HG03469 (cell line): Measurements from ENCODE around the gene CASP1.
"Not testable (repeated sequence)": the region's sequence is repeated elsewhere in the genome, so short reads cannot be mapped to it uniquely, and the experiment has no call there.

Source experiments
- ATAC-seq: cut with Tn5 transposase; IDR thresholded peaks from one replicate; pipeline ENCODE4 v1.9.1; 2021; ENCODE audit warnings: mild to moderate bottlenecking, moderate library complexity, moderate number of reproducible peaks; ENCODE audit not compliant: unreplicated experiment

CASP1 gene

DNA sequence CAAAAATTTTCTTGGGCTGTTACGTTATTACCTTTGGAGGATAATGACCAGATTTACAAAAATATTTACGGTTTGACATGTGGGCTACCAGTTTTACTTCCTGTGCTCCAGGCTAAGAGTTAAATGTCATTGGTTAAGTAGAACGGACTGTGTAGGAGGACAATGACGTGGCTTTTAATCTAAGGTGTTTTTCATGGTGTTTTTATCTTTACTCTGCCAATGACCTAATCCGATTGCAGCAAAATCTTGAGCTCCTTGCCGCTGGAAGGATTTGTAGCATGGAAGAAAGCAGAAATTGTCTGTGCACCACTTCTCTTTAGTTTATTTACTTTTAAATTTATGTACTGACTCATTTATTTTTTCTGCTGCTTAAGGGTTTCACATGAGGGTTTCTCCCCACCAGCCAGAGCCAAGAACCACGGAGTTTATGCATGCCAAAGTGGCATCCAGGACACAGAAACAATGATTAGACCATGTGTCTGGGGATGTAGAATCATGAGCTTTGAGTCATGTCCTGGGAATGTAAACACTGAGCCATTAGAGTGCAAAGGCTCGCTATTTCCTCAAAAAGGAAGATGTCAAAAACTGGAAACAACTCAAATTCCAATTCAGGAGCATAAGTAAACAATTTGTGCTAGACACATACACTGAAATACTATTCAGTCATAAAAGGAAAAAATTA lies 12.1 kb upstream of the CASP1 start:
- ATAC-seq = no peak

DNA sequence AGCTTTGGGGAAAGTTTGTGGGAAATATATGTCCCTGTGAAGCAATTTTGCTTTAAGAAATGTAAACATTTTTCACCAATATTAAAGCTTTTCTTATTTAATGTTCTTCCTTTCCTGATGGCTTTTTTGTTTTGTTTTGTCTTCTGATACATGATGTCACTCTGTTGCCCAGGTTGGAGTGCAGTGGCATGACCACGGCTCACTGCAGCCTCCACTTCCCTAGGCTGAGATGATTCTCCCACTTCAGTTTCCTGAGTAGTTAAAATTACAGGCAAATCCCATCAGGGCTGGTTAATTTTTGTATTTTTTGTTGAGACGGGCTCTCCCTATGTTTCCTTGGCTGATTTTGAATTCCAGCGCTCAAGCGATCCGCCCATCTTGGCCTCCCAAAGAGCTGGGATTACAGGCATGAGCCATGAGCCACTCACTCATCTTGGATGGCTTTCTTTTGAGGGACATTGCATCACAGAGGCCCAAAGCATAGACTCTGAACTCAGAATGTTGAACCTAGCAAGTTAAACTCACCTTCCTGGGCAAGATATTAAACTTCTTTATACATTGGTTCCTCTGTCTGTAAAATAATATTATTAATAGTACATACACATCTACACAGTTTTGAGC lies 10.8 kb upstream of the CASP1 start:
- no peak for ATAC-seq

DNA sequence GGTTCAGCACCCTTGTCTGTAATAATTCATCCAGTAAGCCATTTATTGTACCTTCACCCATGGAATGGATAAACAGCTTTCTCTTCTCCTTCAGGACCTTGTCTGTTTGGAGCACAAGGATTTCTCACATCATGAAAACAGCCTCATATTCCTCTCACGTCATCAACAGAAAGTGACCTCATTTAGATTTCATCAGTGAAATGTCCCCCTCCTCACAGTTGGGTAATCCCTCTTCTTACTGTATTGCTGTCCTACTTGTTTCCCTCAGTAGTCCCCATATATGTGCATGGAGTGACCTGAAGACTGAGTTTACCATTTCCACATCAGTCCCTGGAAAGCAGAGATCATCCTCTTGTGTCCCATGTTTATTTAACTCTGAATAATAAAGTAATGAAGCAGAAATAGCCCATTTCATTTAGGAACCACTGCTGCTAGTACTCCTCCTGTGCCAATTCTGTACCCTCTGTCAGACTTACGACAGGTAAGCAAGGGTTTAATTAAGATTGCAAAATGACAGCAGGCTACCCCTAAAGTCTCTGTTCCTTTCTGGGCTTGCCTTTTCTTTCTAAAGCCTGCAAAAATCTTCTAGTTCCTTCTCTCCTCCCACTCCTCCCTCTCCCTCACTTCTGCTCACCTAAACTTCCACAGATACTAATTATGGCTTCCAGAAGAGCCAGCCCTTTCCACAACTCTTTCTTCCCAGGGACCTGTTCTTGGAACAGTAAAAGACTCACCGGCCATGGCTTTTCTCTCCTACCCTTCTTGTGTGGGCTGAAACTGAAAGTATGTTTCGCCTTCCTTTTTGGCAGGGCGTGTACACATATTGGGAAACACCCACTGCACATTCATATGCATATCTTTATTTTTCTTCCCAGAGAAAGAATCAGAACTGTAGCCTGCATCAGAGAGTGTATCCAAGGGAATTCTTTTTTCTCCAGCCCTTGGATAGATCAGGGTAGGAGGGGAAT lies 9.9 kb upstream of the CASP1 start, which contains the start of gene CARD16:
TSS of gene CARD16 (minus strand) at position 779 of the 968 bp plus-strand sequence. CDS start at position 741, 38 bp downstream.
- ATAC-seq = peak; percentile 98

DNA sequence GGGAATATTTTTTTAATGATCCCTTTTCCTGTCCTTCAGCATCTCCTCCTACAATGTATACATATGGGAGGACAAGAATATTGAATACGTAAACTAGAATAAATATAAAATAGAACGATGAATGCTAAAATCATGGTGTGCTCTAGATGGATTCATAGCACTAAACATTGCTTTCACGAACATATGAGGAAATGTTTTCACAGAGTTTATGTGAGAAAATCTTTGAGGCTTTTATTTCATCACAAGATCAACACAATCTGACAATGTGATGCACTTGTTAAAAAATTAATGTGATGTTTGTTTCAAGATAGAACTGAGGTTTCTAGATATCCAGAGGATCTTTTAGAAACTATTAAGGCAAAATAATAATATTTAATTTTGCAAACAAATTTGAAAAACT lies 7.2 kb upstream of the CASP1 start:
- no peak for ATAC-seq

DNA sequence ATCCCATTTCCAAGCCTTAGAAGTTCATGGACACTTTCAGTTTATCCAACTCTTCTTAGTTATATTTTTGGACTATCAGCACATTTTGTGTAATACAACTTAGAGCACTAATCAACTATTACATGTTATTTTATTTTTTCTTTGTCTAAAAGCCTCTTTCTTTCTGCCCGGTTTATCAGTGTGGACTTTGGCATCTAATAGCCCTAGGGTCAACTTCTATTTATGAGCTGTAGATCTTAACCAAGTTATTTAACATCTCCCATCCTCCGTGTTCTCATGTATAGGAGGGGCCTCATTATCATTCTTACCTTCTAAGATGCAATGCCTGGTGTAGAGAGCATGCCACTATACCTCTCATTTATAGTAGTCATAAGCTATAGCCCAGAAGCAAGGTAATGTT lies 5.8 kb upstream of the CASP1 start:
- ATAC-seq = no peak

DNA sequence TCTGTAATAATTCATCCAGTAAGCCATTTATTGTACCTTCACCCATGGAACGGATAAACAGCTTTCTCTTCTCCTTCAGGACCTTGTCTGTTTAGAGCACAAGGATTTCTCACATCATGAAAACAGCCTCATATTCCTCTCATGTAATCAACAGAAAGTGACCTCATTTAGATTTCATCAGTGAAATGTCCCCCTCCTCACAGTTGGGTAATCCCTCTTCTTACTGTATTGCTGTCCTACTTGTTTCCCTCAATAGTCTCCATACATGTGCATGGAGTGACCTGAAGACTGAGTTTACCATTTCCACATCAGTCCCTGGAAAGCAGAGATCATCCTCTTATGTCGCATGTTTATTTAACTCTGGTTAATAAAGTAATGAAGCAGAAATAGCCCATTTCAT lies 556 bp downstream of the CASP1 start:
- ATAC-seq = not testable (repeated sequence)

DNA sequence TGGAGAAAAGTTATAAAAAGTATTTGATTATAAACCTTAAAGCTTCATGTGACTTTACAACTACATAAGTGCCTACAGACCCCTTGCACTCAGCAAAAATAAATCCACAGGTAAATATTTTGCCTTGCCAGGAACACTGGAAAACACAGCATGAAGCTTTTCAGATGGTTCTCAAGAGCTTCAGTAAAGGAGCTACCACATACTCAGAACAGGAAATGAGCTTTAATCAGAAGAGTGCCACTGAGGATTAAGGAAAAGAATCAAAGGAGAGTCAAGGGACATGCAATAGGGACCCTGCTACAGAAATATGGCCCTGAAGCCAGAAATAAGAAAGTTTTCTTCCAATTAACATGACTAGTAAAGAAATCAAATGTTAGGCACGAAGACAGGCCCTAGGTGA lies 1.2 kb downstream of the CASP1 start:
- no peak for ATAC-seq

DNA sequence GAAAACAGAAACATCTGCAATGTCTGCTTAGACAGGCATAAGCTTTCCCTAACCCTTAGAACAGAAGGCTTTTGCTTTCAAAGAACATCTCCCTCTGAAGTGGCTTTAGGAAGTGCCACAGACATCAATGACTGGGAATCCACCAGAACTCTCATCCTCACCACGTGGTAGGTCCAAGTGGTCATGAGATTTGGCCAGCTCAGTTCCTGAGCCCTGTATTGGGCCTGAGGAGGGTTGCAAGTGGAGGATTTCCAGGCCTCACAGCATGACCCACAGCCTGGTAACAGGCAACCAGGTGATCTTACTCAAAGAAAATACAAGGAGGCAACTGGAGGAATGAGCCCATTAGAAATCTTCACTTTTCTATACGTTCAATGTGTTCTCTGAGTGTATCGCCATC lies 1.6 kb downstream of the CASP1 start:
- ATAC-seq = no peak

DNA sequence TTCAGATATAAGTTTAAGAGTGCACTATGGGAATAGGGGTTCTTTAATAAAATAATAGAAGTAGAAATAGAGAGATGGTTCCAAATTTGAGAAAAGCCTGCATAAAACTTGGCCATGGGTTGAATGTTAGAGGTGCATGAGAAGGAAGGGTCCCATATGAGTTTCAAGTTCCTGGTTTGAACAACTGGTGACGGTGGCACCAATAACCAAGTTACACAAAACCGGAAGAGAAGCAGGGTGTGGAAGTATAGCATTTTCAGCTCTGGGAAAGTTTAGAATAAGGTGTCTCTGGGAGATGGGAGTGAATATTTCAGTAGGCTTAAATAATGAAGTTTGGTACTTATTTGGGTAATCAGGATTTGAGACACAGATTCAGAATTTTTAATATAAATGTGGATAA lies 2.4 kb downstream of the CASP1 start:
- ATAC-seq = no peak

DNA sequence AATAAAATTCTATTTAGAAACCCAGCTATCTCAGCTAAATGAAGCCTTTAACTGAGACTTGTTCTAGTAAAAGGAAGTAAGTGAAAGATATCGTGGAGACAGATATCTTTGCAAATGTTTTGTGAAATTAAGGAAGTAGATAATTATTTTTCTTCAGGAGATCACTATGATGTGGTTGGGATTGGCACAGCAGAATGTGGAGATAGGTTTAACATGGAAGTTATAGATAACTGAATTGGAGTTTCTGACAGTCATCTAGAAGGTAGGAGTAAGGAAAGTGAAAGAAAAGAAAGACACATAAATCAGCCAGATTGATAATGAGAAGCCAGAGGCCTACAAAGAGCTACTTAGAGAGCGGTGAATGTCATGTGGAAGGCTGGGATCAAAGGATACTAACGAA lies 7.3 kb downstream of the CASP1 start:
- ATAC-seq = no peak

DNA sequence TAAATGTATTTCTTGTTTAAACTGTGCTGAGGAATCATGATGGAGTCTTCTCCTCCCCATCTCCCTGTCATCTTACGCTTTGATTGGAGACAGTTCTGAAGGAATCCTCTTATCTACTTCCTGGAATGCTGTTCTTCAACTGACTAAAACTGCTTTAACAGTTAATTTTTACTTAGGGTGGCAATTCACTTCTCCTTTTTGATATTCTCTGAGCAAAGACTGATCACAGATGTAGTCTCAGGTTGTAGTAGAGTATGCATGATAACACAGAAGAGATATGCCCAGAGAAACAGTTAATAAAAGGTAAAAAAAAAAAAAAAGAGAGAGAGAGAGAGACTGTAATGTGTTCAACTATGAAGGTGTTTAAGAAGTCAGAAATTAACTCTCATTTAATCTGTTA lies 10.6 kb downstream of the CASP1 start:
- ATAC-seq = no peak

DNA sequence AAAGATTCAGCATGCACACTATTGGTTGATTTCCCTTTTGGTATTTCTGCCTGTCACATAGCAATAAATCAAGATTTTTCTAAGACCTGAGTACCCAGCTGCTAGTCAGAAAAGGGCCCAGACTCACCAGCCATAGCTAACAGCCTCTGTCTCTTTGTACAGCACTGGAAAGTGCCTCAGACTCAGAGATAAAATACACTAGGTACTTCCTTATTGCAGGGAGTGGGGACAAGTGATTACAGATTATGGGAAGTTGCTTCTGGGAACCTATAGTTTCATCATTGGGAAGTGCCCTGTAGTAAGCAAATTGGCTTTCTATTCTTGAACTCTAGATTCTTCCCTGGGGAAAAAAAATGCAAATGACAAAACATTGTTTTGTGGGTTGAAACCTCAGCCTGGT lies 11.9 kb downstream of the CASP1 start, which contains the start of gene CASP5:
TSS of gene CASP5 (minus strand) at position 166 of the 400 bp plus-strand sequence. CDS start at position 134, 32 bp downstream.
- no peak for ATAC-seq

DNA sequence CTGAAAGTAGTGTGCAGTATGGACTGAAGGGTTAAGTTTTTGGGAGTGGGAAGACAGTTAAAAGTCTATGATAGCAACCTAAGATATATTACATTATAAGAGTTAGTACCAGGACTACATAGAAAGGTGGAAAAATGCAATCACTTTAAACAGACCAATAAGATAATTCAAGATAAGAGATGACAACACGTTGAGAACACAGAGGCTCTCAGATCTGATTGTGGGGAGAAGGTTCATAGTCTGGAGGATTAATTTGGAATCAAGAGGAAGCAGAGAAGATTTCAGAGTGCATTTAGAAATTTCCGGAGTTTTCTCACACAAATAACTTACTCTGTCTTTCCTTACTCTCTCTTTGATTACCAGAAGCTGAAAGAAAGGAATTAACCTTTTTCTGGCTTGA lies 12.4 kb downstream of the CASP1 start:
- ATAC-seq = no peak

DNA sequence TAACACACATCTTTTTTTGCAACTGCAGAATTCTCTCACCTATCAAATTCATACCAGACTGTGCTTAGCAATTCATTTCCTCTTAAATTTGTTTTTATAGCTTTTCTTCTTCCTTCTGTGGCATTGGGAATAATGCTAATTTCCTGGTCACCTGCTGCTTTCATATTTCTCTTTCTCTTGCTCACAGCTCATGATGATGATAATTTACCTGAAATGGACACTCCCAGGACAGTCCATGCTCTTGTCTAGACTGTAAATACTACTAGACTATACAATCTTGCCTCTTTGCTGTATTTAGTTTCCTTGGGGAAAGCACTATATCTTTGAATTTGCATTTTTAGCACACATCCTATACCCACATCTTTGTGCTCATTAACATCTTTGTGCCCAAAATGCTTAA lies 27.5 kb downstream of the CASP1 start:
- no peak for ATAC-seq

DNA sequence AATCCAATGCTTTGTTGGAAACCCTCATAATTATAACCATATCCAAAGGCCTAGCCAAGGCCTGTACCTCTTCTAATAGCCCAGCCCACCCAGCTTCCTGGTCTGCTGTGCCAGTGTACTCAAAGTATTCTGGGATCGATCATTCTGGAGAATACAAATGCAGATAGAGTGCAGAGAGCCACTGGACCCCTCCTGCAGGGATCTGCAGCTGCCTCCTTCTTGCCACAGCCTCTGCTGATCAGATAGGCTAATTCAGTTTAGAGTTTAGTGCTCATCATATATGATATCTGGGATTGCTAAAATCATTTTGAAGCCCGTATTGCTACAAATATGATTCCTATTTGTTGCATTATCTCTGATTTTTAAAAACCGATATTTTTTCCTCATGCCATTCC lies 29.5 kb downstream of the CASP1 start:
- ATAC-seq = no peak

DNA sequence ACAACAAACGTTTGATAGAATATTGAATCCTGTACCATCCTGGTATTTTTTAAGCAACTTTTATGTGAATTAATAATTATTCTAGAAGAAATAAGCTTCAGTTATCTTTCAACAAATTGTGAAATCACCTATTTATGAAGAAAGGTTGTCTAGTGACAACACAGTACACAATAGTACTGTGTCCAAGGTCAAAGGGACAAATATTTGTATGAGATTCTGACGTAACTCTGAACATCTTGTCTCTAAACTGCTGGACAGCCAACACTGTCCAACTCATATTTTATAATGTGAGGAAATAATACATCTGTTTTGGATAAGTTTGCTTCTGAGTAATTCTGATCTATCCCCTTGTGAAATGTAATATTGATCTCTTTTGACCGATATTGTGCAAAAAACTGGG lies 30.9 kb downstream of the CASP1 start:
- ATAC-seq = no peak

DNA sequence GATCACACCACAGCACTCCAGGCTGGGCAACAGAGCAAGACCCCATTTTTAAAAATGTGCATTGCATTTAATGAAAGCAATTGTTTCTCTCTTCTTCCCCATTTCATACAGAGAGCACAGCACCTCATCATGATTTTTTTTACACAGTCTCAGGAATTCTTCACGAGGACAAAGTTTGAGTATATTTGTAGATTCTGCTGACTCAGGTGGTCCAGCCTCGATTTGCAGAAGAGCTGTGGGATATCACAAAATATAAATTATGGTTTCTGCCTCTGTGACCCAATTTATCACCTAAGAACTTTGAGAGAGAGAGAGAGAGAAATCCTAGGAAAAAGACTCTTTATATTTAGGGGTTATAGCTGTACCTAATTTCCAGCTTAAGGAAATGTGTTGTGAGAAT lies 31.8 kb downstream of the CASP1 start:
- ATAC-seq = no peak

DNA sequence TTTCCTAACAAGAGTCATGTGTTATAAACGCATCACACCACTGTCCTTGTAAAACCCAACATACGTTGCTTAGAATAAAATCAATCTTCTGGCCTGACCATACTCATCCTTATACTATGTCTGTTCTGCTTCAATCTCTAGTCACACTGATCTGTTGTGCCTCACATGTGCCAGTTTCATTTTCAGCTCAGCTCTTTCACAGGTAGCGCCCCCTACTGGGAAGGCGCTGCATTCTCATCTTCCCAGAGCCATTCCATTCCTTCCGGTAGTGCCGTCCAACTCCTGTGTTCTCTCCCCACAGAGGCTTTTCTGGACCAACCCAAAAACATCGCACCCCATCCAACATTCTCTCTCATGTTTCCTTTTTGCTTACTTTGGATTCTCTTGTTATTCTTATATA lies 34.1 kb downstream of the CASP1 start:
- peak; percentile 94 for ATAC-seq

DNA sequence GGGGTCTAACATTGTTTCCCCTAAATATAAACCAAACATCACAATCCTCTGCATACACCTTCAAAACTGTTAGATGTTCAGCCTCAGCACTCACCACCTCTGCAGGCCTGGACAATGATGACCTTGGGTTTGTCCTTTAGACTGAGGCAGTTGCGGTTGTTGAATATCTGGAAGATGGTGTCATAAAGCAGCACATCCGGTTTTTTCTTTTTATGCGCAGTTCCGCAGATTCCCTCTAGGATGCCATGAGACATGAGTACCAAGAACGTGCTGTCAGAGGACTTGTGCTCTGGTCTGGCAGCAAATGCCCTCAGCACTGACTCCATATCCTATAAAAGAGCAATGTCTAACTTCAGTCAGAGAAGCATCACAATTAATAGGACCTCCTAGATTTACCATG lies 34.8 kb downstream of the CASP1 start:
- ATAC-seq = no peak

DNA sequence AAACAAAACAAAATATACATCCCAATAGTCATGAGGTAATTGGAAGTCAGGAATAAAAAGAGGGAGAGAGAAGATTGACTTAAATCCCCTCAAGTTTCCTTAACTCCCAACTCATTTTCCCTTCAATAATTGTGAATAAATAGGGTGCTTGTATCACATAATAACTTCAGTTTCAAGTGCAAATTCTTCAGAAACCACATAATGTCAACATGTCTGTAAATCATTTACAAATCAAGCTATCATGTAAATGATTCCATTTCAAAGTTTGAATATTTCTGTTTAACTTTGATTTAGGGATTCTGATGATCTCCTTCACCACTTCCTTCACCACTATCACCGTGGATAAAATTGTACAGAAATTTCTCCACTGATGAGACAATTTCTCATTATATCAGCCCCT lies 35.2 kb downstream of the CASP1 start:
- no peak for ATAC-seq

DNA sequence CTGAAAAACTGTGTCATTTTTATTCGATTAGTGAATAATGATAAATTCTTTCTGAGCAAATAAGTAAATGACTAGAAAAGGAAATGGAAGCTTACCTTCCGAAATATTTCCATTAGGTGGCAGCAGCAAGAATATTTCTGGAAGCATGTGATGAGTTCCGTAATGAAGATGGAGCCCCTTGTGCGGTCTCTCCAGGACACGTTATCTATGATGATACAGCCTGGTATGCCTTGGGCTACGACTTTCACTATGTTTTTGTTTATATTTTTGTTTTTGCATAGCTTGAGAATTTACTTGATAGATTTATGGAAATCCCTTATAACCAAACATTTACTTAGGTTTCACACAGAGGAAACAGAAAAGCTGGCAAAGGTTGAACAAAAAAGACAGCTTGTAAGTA lies 37.7 kb downstream of the CASP1 start:
- no peak for ATAC-seq

DNA sequence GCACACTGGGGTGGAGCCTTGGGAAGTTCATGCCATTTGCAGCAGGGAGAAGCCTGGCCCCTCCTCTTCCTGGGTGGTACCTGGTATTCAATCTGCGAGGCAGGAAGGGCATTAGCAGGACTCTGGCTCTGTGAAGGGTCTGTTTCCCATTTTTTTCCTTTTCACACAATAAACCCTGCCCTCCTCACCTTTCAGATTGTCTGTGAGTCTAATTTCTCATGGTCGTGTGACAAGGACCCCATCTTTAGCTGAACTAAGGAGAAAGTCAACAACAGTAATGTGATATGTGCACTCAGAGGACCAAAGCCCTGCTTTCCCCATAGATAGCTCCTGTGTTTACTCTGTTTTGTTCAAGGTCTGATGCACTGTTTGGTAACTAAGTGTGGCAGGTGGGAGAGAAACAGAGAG lies 39.9 kb downstream of the CASP1 start:
- ATAC-seq = no peak
